Stimulated activated CD4-positive, alpha-beta T cell treated with anti-CD3 and anti-CD28 coated beads, Interleukin-15, amount 100 ng/mL, for 48 hours (primary cell): ENCODE results near the gene CDX1.

ENCODE experiments used
- DNase-seq, 2 donors: peaks; one replicate each; pipeline ENCODE4 v3.0.0-alpha.2; 2020; ENCODE audit warnings: low read depth in 2 of 2

Gene CDX1

DNA sequence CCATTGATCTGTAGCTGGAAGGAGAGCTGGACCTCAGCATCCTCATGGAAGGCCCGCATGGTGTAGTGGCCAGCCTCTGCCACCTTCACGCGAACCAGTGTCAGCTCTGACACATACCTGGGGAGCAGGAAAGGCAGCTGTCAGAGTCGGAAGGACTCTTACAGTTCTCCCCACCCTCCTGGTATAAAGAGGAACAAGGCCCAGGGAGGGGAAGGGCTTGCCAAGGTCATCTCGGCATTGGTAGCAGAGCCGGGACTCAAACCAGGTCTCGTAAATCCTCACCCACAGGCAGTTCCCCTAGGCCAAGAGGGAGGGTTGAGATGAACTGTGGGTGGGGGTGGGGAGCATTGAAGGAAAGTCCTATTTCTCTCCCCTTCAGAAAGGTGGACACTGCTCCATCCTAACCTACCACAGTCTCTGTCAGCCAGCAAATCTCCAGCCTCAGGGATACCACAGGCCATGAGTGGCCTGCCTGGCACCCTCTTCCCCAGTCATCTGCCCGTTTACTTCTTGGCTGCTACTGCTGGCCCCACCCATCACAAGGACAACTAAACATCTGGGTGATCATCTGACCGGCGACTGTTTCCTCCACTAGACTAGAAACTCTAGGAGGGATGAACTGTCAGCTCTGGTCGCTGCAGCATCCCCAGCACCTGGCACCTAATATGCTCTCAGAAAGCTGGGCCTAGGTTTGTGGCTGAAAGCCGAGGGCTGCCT, 34.4 kb upstream of the CDX1 start:
- no peak for DNase-seq

DNA sequence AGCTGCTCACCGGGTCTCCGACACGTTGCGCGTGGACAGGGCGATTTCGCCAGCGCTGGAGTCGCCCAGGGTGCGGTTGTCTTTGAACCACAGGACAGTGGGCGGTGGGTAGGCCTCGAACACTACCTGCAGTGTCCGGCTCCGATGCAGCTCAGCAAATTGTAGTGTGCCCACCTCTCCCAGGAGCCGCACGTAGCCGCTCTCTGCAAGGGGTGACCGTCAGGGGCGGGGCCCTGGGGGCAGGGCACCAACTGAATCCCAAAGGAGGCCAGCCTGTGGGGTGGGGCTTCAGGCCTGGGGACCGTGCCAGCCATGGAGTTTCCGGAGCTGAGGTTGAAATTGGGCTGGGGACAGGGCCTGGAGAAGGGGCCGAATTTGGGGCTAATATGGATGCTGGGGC, 33.8 kb upstream of the CDX1 start:
- no peak for DNase-seq

DNA sequence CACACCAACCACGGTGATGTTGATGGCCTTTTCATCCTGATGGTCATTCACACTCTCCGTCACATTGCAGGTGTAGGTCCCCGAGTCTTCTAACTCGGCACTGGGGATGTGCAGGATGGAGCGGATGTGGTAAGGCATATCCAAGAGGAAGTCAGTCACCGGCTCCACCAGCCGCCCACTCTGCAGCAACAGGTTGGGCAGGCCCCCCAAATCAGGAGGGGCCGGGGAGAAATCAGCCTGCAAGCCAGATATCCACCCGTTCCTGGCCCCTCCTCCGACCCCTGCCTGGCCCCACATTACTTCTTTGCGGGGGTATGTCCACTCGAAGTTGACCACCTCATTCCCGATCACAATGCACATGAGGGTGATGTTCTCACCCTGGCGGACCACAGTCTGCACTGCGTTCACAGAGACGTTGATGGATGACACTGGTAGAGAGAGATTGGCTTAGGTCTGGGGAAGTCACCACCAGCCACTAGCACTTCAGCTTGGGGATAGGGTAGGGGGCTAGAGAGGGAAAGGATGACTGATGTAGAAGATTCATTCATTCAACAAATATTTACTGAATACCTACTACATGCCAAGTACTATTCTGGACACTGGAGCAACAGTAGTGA, 32.9 kb upstream of the CDX1 start:
- no peak for DNase-seq

DNA sequence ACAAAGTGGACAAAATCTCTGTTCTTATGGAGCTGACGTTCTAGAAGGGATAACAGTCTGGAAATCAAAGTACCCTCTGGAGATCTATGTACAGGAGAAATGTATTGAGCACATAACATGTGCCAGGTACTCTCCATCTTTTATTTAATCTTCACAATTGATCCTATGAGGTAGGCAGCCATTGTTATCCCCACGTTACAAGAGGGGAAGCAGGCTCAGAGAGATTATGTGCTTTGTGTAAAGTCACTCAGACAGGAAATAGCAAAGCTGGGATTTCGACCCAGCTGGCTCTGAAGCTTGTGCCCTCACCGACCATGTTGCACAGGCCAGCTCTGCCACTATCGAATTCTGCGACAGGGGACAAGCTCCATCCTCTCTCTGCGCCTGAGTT, 32.4 kb upstream of the CDX1 start:
- DNase-seq: no peak

DNA sequence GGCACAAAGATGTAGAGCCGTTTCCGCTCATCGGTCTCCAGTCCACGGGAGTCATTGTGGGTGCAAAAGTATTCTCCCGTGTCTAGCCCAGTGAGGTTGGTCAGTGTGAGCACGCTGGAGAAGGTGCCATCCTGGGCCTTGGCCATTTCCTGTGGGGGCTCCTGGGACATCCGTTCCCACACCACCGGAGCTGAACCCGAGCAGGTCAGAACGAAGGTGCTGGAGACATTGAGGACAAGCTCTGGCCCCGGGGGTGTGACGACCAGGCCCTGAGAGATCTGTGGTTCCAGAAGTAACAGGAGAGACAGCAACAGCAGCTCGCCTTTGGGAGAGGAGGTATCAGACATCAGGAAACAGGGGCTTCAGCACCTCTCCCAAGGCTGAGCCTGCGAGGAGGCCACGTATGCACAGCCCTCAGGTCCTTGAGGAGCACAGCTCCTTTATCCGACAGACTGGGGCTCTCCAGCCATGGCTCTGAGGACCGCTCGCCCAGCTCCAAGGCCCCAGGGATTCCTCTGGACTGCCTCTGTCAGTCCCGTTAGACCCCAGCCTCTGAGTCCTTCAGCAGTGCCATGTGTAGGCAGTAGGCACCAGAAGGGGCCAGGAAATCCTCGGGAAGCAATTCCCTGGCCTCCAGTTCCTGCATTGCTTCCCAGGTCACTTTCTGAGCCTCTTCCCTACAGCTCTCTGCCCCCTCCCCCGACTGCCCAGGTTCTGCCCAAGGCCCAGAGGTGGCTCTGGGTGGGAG, 30.8 kb upstream of the CDX1 start:
- no peak for DNase-seq

DNA sequence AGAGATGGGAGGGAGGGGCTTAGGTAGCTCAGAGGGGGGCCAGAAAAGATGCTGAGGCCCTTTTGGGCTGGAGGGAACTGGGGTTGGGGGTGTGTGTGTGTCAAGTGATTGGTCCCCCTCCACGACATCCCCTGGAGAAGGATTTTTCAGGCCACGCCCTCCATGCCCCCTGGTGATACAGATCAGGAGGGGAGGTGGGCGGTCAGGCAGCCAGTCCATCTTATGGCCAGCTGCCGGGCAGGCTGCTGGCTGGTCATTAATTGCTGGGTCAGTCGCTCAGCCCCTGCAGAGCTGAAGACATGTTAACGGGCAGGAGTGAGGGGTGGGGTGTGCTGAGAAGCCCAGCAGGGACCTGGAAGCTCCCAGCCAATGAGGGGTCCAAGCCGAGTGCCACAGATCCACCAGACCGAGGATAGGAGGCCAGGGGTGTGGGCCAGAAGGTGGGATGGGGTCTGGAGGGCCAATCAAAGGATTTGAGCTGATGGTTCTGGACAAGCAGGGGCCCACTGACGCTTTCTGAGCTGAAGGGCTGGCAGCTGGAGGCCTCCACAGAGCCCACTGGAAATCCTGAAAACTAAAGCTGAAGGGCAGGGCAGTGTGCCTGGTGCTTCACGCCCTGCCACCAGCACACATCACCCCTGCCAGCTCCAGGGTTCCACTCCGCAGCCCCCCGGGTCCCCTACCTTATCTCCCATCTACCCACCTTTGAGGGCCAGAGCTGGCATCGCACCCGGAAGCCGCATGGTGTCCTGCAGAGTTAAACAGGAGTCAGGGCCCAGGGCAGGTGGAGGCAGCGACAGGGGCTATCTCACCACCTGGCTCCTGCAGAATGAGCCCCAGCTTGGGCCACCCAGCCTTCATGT, 30.0 kb upstream of the CDX1 start:
- DNase-seq: no peak

DNA sequence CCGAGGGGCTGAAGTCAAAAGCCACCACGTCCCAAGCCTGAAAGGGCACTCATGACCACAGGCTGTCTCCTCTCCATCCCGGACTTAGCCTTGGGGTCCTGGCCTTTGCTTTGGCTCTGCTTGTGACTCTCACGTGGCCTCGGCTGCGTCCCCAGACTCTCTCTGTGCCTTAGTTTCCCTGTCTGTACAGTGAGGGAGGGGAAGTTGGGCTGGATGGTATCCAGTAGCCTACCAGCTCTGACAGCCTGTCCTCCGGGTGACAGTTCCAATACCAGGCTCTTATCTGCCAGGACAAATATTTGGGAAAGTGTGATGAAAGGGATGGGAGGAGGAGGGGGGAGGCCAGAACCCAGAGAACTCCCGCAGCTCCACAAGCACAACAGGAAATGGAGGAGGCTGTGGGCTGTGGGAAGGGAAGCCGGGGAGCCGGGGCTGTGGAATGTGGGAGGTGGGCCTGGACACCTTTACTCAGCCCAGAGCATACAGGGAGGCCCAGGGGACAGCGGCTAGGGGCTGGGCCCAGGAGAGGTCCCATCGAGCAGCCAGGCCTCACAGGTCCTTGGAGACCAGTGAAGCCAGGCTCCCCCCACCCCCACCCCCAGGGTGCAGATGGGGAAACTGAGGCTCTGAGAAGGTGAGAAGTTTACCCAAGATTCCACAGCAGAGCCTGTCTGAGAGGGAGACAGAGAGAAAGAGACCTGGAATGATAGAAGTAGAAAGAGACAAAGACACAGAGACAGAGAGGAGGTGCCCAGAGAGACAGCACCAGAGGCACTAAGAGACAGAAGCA, 29.2 kb upstream of the CDX1 start:
- no peak for DNase-seq

DNA sequence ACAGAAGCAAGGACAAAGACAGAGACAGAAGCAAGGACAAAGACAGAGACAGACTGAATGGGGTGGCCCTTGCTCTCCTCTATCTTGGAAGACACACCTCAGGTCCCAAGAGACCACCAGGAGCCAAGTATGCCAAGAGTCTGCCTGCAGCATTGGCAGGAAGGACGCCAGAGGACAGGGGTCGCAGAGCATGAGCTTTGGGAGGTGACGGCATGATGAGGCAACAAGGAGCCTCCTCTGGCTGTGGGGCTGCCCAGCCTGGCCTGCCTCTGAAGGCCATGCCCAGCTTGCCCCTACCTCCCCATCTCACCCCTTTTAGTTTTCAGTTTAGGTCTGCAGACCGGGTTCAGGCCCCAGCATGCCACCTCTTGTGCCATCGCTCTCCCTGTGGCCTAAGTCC, 28.6 kb upstream of the CDX1 start:
- no peak for DNase-seq

DNA sequence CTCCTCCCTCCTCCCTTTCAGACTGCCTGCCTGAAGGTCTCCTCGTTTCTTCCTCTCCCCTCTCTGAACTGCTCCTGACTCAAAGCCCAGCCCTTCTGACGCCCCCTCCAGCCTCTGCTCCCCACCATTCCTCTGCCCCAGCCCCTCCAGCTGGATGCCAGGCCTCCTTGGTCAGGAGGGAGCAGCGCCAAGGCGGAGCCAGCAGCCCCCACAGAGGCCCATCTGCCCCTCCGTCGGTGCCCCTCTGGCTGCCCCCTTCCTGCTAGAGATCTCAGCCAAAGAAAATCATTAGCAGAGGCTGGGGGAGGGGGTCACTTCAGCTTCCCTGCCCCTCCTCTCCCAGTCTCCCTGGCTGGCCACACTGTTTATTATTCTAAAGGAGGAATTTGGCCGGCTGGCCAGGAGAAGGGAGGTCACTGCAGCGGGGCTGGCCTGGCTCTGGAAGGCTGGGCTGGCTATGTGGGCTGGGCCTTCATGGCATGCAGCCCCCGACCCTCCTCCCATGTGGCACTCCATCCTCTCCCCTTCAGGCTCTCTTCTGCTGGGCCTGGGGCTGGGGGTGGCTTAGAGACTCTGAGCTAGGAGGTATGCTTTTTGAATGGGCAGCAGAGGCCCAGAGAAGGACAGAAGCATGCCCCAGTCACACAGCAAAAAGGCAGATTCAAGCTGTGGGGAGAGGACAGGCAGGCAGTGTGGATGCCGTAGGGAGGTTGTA, 27.9 kb upstream of the CDX1 start:
- DNase-seq: no peak

DNA sequence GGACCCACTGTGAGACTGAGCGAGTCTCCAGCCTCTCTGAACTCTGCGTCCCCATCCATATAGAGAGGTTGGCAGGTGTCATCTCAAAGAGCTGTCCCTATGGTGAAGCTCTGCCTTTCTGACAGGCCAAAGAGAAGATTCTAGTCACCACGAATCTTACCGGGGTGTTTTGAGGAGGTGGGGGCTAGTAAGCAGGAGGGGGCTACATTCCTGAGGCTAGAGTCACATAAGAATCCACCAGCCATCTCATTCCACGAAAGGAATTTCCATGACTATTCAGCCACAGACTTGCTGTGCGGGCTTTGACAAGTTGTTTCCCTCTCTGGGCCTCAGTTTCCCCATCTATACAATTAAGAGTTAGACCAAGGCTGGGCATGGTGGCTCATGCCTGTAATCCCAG, 27.2 kb upstream of the CDX1 start:
- DNase-seq: no peak

DNA sequence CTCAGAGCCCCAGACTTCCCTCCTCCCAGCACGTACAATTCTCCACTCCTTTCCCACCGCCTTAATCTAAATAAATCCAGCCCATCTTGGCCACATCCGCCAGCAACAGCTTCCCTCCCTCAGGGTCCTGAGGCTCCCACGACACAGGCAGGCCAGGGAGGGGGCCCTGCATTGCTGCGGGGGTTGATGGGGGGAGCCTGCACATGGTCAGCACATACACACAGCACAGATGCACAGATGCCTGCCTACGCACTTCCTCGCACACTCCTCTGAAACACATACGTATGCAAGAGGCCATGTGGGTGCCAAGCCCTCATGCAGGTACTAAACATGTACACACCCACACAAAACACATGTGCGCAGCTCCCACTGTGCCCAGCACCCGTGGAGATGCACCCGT, 25.7 kb upstream of the CDX1 start:
- DNase-seq: no peak

DNA sequence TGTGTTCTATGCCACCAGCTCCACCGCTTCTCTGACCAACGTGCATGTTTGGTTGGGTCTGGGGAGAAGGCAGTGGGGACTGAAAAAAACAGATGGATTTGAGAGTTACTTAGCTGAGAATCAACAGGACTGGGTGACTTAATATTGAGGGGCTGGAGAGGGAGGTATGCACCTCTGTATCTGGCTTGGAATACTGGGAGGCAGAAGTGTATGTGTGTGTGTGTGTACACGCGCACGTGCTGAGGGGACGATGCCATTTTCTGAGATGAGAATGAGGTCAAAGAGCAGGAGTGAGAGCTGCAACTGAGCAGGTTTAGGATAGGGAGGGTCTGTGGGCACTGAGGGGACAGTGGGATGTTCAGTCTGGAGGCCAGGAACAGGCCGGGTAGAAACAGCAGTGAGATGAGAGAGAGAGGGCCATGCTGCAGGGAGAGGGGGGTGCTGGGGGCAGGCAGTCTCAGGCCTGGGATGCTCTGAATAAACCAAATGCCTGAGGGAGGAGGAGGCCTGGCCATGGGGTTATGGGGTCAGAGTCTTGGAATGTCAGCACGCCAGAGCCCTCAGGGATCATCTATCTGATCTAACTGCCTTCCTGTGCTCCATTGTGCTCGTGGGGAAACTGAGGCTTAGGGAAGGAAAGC, 24.9 kb upstream of the CDX1 start:
- no peak for DNase-seq

DNA sequence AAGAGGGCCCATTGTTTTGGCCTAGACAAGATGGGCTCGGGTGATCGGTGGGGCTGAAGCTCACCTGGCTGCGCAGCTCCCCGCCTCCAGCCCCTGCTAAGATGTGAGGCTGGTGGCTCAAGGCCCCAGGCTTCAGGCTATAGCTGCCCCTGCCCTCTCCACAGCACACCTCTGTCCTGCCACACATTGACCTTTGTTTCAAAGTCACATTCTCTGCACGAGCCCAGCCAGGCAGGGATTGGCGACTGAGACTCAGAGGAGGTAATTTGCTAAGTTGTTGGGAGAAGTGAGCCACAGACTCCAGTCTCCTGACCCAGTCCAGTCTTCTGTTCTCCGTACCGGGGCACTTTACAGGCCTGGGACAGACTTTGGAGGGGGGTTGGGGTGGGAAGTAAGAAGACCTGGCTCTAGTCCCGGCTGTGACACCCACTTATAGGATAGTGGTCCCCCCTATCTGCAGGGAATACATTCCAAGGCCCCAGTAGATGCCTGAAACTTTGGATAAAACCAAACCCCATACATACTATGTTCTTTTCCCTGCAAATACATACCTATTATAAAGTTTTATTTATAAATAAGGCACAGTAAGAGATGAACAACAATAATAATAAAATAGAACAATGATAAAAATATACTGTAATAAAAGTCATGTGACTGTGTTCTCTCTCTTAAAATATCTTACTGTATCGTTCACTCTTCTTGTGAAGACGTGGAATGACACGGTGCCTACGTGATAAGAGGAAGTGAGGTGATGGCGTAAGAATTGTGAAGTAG, 24.2 kb upstream of the CDX1 start:
- no peak for DNase-seq

DNA sequence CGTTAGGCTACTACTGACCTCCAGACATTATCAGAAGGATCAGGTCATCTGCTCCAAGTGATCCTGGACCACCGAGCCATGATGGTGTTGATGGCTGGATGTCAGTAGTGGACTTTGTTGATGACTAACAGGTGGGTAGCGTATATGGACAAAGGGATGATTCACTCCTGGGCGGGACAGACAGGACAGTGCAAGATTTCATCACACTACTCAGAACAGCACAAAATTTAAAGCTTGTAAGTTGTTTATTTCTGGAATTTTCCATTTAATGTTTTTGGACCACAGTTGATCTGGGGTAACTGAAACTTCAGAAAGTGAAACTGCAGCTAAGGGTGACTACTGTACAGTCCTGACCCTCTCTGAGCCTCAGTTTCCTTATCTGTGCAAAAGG, 23.6 kb upstream of the CDX1 start:
- no peak for DNase-seq

DNA sequence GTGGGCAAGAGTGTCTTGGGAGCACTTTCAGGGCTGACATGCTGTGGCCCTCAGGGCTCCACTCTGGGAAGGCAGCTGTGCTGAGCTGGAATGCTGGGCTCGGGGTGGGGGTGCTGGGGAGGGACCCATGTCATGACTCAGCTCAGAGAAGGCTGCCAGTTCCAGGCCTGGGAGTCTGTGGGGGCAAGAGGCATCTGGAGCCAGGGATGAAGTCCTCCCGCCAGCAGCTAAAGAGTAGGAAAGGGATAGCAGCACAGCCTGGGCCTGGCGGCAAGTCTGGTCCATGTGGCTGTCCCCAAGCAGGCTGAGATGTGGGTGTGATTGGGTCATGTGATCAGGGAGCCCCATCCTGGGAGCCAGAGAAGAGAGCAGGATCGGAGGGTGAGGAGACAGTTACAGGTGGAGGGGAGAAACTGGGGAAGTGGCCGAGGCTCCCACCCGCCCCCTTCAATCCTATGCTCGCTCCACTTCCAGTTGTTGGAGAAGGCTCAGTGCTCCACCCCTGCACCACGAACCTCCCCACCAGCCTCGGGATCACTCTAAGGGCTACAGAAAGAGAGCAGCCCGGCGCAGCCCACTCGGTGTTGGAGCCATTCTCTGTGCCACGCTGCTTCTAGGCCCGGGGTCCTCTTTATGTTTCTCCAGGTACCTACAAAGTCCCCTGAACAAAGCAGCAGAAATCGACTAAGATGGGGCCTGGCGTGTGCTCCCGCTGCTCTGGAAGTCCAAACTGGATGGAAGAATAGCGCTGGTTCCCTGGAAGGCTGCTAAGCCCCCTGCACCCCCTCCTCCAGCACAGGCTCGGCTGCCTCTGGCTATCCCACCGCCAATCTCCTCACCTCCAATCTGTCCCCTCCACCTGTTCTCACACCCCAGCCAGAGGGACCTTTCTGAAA, 23.0 kb upstream of the CDX1 start:
- DNase-seq: no peak

DNA sequence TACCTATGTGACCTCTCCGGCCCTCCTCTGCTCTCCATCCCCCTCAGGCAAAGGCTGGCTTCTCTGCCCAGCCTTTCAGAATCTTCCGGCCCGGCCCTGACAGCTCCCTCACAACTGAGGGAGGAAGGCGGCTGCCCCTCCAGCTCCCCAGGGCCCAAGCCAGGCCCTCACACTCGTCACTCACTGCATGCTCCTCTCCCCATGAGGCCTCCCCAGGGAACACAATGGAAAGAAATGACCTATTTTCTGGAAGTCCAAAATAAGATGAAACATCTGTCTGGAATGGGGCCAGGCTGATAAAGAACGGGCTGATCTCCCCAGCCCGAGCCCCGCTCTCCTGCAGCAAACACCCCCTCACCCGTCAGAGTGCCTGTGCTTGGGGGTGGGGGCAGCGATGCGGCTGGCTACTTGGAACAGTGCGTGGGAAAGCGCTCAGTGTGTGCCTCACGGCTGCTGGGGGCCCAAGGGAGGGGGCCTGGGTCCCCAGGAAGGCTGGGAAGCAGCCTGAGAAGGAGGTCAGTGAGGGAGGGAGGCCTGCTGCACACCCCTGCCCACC, 22.3 kb upstream of the CDX1 start:
- DNase-seq: no peak

DNA sequence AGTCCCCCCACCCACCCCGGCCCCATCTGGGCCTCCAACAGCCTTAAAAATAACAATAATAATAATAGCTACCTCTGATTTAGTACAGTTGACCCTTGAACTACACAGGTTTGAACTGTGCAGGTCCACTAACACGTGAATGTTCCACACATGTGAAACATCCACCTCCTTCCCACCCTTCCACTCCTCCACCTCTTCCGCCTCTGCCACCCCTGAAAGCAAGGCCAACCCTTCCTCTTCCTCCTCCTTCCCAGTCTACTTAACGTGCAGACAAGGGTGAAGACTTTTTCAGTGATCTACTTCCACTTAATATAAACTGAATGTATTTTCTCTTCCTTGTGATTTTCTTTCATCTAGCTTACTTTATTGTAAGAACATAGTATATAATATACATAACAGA, 21.7 kb upstream of the CDX1 start:
- no peak for DNase-seq

DNA sequence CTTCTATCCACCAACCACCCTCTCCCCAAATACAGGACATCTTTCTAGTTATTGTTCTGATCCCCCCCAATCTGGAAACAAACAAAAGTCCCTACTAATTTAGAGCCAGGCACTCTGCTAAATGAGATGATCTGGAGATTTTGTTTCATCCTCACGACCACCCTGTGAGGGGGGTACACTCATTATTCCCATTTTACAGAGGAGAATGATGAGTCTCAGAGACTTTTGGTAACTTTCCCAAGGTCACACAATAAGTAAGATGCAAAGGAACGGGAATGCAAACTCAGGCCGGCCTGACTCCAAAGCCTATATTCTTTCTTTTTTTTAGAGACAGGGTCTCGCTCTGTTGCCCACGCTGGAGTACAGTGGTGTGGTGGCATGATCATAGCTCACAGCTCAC, 20.3 kb upstream of the CDX1 start:
- no peak for DNase-seq
